Skeletal muscle cell (primary cell): ENCODE measurements around the gene DNAI2.

Source experiments
- DNase-seq: peaks from one replicate; pipeline ENCODE4 v3.0.0-alpha.2; 2010; ENCODE audit warnings: low read depth
- H3K4me3 ChIP-seq: 2 replicates; pipeline ENCODE4 v1.5.1; 2011; ENCODE audit warnings: low read depth, mild to moderate bottlenecking, control low read depth, low read length, moderate library complexity

The DNAI2 gene

DNA sequence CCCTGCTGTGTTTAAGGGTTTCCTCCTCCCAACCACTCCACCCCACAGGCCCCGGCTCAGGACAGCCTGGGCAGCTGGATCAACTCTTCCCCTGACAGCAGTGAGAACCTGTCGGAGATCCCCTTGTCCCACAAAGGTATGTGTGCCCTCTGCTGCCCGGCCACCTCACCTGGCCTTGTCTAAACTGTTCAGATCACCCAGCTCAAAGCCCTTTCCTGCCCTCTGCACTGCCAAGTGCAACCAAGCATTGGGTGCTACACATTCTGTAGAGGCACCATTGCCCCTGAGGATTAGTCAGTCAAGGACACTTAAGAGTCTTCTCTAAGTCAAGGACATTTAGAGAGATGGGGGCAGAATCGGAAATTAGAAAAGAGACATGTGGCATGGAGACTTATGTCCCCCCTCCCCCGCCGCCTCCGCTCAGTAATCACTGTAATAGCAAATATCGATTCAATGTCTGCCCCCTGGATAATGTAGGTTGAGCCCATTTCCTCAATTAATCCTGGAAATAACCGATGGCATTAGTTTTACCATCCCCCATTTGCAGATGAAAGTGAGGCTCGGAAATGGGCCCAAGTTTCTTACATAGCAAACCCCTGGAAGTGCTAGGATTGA lies 79.5 kb downstream of the DNAI2 start:
- DNase-seq: no peak
- H3K4me3 ChIP-seq: no peak overlapping the region

DNA sequence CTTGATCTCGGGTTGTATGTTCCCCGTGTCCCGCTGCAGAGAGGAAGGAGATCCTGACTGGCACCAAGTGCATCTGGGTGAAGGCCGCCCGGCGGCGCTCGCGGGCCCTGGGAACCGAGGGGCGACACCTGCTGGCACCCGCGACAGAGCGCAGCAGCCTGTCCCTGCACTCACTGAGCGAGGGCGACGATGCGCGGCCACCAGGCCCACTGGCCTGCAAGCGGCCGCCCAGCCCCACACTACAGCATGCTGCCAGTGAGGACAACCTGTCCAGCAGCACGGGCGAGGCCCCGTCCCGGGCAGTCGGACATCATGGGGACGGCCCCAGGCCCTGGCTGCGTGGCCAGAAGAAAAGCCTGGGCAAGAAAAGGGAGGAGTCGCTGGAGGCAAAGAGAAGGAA lies 80.1 kb downstream of the DNAI2 start:
- DNase-seq: no peak

GRCh38 chr17:74354561-74354960 lies 80.5 kb downstream of the DNAI2 start:
- no peak overlapping the region for H3K4me3 ChIP-seq
- no peak for DNase-seq

More for the DNA sequence above, 80.1 kb downstream of the DNAI2 start:
- no peak overlapping the region for H3K4me3 ChIP-seq

GRCh38 chr17:74355065-74355464 lies 81.0 kb downstream of the DNAI2 start:
- H3K4me3 ChIP-seq: no peak overlapping the region
- DNase-seq: no peak

DNA sequence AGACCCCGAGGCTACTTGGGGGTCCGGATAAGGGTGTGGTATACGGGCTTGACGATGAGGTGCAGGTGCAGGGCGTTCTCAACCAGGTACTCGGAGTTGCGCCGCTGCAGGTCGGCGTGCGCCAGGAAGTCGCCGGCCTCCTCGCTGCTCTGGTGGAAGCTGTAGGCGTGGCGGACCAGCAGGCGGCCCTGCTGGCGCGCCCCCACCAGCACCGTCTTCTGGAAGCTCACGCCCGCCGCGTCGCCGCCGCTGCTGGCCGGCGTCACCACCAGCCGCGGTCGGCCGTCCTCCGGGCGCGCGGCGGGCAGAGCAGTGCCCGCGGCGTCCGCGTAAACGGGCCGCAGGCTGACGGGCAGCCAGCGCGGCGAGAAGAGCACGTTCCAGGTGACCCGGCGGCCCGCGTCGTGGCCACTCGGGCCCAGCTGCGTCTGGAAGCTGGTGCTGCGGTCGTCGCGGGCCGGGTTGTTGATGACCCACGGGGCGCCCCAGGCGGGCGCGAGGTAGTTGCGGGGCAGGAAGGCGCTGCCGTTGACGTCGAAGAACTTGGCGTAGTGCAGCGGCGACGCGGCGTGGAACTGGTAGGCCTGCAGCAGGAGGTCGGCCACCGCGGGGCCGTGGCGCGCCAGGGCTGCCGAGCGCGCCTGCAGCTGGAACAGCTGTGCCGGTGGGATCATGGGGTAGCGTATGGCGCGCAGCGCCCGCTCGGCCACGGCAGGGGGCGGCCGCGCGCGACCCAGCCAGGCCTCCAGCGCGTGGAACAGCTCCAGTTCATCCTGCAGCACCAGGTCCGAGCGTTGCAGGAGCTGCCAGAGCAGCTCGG lies 82.8 kb downstream of the DNAI2 start:
- no peak overlapping the region for H3K4me3 ChIP-seq
- no peak for DNase-seq

GRCh38 chr17:74357466-74357809 lies 83.4 kb downstream of the DNAI2 start:
- no peak overlapping the region for H3K4me3 ChIP-seq
- DNase-seq: no peak

DNA sequence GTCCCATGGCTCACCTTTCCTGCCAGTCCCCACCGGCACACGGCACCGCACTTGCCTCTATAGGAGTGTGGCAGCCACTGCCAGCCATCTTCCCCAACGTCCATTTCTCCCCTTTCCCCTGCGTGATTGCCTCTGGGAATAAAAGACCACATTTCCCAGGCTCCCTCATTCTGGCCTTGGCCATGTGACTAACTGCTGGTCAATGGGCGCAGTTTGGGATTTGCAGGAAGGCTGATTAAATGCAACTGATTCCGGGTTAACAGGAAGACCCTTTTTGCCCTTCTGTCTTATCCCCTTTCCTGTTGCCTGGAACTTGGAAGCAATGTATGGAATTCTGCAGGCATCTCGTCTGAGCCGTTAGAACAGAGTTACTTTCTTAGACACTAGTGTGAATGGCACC lies 84.7 kb downstream of the DNAI2 start:
- no peak for DNase-seq
- no peak overlapping the region for H3K4me3 ChIP-seq

DNA sequence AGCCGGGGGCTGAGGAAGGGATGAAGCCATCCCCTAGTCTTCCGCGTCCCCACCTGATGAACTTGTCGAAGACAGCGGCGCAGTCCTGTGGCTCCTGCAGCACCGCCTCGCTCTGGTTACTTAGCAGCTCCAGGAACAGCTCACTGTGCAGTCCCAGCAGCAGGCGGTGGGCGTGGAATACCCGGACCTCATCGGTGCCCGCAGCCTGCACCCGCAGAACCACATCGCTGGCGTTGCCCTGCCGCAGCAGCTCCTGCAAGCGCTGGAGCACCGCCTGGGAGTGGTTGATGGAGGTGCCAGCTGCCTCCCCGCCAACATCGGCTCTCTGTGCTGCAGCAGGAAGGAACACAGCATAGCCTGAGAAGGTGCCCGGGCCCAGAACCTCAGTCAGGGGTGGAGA lies 85.9 kb downstream of the DNAI2 start:
- H3K4me3 ChIP-seq: no peak overlapping the region
- no peak for DNase-seq

DNA sequence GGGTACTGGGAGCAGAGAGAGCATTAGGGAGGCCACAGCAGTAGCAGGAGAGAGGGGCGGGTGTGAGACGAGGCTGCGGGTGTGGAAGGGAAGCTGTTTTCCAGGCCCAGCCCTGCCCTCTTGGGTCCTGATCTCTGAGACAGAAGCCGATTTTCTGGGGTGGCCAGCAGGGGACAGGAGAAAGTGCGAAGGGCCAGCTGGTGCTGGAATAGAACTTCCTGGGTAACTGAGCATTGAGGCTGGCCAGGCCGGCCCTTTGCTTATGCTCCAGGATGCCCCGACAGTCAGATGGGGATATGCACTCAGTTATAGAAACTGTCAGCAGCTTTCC lies 86.8 kb downstream of the DNAI2 start:
- no peak for DNase-seq
- H3K4me3 ChIP-seq: no peak overlapping the region

- peak; percentile 6 for DNase-seq
Measured at GRCh38 chr17:74361230-74362068, 87.4 kb downstream of the DNAI2 start, which contains the start of gene BTBD17. Gene BTBD17 (minus strand): TSS chr17:74361868. CDS start chr17:74361819, 49 bp downstream.

DNA sequence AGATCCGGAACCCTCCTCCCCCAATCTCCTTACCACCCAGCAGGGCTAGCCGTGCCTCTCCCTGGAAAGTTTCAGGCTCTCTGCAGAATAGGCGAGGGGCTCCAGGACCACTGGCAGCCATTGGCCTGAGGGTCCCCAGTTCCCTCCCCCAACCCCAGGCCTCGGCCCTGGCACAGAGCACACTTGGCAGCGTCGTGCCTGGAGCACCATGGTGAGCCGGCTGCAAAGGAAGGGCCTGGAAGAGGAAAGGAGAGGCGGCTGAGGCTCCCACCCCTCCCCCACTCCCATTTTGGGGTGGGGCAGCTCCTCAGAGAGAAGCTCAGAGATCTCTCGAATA lies 88.0 kb downstream of the DNAI2 start:
- DNase-seq: no peak
- no peak overlapping the region for H3K4me3 ChIP-seq

More at GRCh38 chr17:74361230-74362068, 87.4 kb downstream of the DNAI2 start, which contains the start of gene BTBD17:
- H3K4me3 ChIP-seq: no peak within 1 kb of the TSS

DNA sequence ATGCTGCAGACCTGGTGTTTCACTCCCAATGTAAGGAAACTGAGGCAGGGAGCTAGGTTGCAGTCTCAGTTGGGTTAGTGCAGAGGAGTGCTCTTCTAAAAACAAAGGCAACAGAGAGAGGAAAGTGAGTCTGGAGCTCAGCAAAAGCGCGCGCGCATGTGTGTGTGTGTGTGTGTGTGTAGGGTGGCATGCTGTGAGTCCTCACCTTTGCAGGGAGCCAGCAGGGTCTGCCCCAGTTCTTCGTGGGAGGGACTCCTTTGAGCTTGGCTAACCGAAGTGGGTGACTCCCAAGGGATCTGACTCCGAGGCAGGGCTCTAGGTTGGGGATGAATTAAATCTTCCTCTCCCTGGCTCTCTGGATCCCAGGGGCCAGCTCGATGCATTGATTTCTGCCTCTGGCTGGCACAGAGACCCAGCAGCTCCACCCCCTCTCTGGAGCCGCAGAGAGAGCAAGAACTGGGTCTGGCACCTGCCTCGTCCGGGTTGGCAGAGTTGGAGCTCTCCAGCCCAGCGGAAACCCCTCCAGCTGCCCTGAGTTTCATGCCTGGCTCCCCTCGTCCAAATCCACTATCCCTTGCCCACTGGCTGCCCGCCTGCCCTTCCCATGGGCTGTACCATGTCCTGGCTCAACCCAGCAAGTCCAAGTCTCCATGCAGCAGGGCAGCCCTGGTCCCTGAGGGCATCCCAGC lies 88.9 kb downstream of the DNAI2 start:
- no peak overlapping the region for H3K4me3 ChIP-seq
- DNase-seq: no peak
